Thyroid gland (tissue), 4 donors: ENCODE measurements around the gene CYFIP1.

Source experiments
- CTCF ChIP-seq, 6 experiments: fragments of 200-600 bp in 3 of 6; fragments of 450-650 bp in 3 of 6; sonication (generic) in 3 of 6; IDR thresholded peaks; one replicate each; pipeline ENCODE4 v1.5.1; 2016 to 2019; ENCODE audit warnings: antibody characterized with exemption in 6 of 6, mild to moderate bottlenecking in 2 of 6, inconsistent platforms in 1 of 6, moderate library complexity in 1 of 6
- POLR2A ChIP-seq, 2 donors: fragments of 450-650 bp; IDR thresholded peaks; one replicate each; pipeline ENCODE4 v1.6.1; 2017; ENCODE audit warnings: antibody characterized with exemption in 2 of 2, mild to moderate bottlenecking in 2 of 2, moderate library complexity in 1 of 2

GRCh38 chr15:22878103-22878502 lies 102.1 kb downstream of the CYFIP1 start:
- TF ChIP-seq CTCF (IDR thresholded peaks at IDR 0.05): no peak
- no peak for TF ChIP-seq POLR2A (IDR thresholded peaks at IDR 0.05)
